C4-2B (cell line): ENCODE results near the gene COL4A5.

Source experiments
- ZFX ChIP-seq: fragments of 450-650 bp; IDR thresholded peaks from 2 replicates; pipeline ENCODE4 v1.6.1; 2017
- TF ChIP-seq, protein P1 (sequence below): fragments of 450-650 bp; conservative IDR thresholded peaks from 2 replicates; pipeline ENCODE4 v1.5.1; 2017; ENCODE audit warnings: mild to moderate bottlenecking

DNA sequence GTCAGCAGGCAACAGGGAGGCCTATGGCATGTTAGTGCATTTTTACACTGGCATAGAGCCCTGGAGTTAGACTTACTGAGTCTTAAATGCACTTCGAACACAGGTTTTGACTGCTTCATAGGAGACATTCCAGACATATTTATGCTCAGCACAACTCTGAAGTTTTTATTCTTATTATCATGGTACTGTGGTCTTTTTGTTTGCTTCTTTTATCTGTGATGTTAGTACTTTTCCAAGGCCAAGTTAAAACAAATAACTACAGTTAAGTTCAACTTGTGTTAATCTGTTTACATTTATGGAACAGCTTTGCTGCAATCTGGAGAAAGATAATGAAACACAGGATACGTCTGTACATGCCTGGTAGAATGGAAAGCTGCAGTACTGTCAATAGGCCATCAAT lies 76.5 kb downstream of the COL4A5 start:
- TF ChIP-seq, protein P1, sequence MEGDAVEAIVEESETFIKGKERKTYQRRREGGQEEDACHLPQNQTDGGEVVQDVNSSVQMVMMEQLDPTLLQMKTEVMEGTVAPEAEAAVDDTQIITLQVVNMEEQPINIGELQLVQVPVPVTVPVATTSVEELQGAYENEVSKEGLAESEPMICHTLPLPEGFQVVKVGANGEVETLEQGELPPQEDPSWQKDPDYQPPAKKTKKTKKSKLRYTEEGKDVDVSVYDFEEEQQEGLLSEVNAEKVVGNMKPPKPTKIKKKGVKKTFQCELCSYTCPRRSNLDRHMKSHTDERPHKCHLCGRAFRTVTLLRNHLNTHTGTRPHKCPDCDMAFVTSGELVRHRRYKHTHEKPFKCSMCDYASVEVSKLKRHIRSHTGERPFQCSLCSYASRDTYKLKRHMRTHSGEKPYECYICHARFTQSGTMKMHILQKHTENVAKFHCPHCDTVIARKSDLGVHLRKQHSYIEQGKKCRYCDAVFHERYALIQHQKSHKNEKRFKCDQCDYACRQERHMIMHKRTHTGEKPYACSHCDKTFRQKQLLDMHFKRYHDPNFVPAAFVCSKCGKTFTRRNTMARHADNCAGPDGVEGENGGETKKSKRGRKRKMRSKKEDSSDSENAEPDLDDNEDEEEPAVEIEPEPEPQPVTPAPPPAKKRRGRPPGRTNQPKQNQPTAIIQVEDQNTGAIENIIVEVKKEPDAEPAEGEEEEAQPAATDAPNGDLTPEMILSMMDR = no peak
- no peak for TF ChIP-seq ZFX
